Smooth muscle cell (in vitro differentiated cells): ENCODE data around the gene C15orf40. TPM values are rescaled to one million over a fixed set of nuclear protein-coding genes. Genes with fewer than 3 reads are reported as not detected.

Experiments
- DNase-seq: peaks from one replicate; lab custom pipeline; 2025; ENCODE audit not compliant: unreplicated experiment; lab: John Stamatoyannopoulos, UW
- H2AFZ ChIP-seq: fragments of 200-600 bp; sonication (generic); 2 replicates; pipeline ENCODE4 v1.6.0; 2016; ENCODE audit warnings: antibody characterized with exemption, low read depth, mild to moderate bottlenecking
- H3F3A ChIP-seq: fragments of 200-600 bp; sonication (generic); 2 replicates; pipeline ENCODE4 v1.6.0; 2017; ENCODE audit warnings: antibody characterized with exemption, low read depth
- H3K27ac ChIP-seq: fragments of 200-600 bp; sonication (generic); 2 replicates; pipeline ENCODE4 v1.5.1; 2016; ENCODE audit warnings: low read depth, mild to moderate bottlenecking
- H3K27me3 ChIP-seq: fragments of 200-600 bp; sonication (generic); 2 replicates; pipeline ENCODE4 v1.6.1; 2016; ENCODE audit warnings: low read depth, mild to moderate bottlenecking
- H3K36me3 ChIP-seq: fragments of 200-600 bp; sonication (generic); 2 replicates; pipeline ENCODE4 v1.5.1; 2016; ENCODE audit warnings: low read depth
- H3K4me1 ChIP-seq: fragments of 200-600 bp; sonication (generic); 2 replicates; pipeline ENCODE4 v1.5.1; 2016; ENCODE audit warnings: low read depth
- H3K4me2 ChIP-seq: fragments of 200-600 bp; sonication (generic); 2 replicates; pipeline ENCODE4 v1.6.0; 2016; ENCODE audit warnings: mild to moderate bottlenecking
- H3K4me3 ChIP-seq: fragments of 200-600 bp; sonication (generic); 2 replicates; pipeline ENCODE4 v1.5.1; 2016; ENCODE audit warnings: mild to moderate bottlenecking
- H3K79me2 ChIP-seq: fragments of 200-600 bp; sonication (generic); 2 replicates; pipeline ENCODE4 v1.6.0; 2016; ENCODE audit warnings: low read depth, mild to moderate bottlenecking
- H3K9ac ChIP-seq: fragments of 200-600 bp; sonication (generic); 2 replicates; pipeline ENCODE4 v1.6.0; 2016; ENCODE audit warnings: low read depth
- H3K9me3 ChIP-seq: fragments of 200-600 bp; sonication (generic); replicated peaks from 2 replicates; pipeline ENCODE4 v1.5.1; 2016; ENCODE audit warnings: low read depth
- H4K20me1 ChIP-seq: fragments of 200-600 bp; sonication (generic); 2 replicates; pipeline ENCODE4 v1.6.0; 2016; ENCODE audit warnings: low read depth
- WGBS: methylation state at CpG from one replicate; pipeline ENCODE4 v1.1.7; 2016; ENCODE audit warnings: low lambda C conversion rate; 5-methylcytosine and 5-hydroxymethylcytosine counted together
- polyA plus RNA-seq: library from polyadenylated mRNA; unstranded; fragments of >200 nt; fragmentation: Nextera tagmentation; extraction: Ambion mirVana; gene quantifications from 2 replicates; pipeline ENCODE4 v1.2.1, GENCODE V29; 2016
- total RNA-seq: library from RNA; depleted of rRNA; stranded (reverse); fragments of >200 nt; gene quantifications from 2 replicates; pipeline ENCODE4 v1.2.3, GENCODE V29; 2014
- TF ChIP-seq, protein P1 (sequence below): fragments of 200-600 bp; sonication (generic); IDR thresholded peaks from 2 replicates; pipeline ENCODE4 v1.5.1; 2017; ENCODE audit warnings: borderline replicate concordance, mild to moderate bottlenecking, antibody characterized with exemption; ENCODE audit not compliant: insufficient read depth, poor library complexity, severe bottlenecking

Gene C15orf40
- total and polyA plus RNA-seq, 2 experiments from 2014 or later: 14.3 to 19.3 TPM

DNA sequence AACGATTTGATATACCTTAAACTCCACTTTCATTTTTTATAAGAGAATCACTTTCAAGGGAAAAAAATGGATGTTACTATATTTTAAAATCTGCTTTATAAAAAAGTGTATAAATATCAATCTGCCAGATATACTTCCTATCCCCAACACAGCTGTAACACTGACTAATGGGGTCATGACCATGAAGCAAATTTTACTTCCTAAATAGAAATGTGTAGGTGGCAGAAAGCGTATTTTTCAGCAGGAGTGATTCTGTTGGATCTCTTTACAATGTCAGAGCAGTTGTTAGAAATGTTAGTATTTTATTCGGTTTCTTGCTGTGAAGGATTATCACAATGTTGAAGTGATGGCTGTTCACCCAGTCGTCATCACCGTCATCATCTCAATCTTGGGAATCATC is 5.5 kb upstream of the C15orf40 start:
- no peaks in the 10 kb centered on the region for H4K20me1 ChIP-seq
- H3K27me3 ChIP-seq: no peaks in the 10 kb centered on the region
- 97% methylated on average over 5 of the region's 5 CpGs for WGBS
- peaks cover 6% of the 10 kb centered on the region for H3K4me1 ChIP-seq
- DNase-seq: no peak
- H3K36me3 ChIP-seq: no peaks in the 10 kb centered on the region
- no peak overlapping the region for H3K27ac ChIP-seq
- H3K79me2 ChIP-seq: no peaks in the 10 kb centered on the region
- no peaks in the 10 kb centered on the region for H3K9me3 ChIP-seq
- H3K4me3 ChIP-seq: no peak overlapping the region
- H3K4me2 ChIP-seq: no peak overlapping the region
- no peak overlapping the region for H3K9ac ChIP-seq
- no peak overlapping the region for H2AFZ ChIP-seq
- TF ChIP-seq, protein P1, sequence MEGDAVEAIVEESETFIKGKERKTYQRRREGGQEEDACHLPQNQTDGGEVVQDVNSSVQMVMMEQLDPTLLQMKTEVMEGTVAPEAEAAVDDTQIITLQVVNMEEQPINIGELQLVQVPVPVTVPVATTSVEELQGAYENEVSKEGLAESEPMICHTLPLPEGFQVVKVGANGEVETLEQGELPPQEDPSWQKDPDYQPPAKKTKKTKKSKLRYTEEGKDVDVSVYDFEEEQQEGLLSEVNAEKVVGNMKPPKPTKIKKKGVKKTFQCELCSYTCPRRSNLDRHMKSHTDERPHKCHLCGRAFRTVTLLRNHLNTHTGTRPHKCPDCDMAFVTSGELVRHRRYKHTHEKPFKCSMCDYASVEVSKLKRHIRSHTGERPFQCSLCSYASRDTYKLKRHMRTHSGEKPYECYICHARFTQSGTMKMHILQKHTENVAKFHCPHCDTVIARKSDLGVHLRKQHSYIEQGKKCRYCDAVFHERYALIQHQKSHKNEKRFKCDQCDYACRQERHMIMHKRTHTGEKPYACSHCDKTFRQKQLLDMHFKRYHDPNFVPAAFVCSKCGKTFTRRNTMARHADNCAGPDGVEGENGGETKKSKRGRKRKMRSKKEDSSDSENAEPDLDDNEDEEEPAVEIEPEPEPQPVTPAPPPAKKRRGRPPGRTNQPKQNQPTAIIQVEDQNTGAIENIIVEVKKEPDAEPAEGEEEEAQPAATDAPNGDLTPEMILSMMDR: no peak
- H3F3A ChIP-seq: no peaks in the 10 kb centered on the region

DNA sequence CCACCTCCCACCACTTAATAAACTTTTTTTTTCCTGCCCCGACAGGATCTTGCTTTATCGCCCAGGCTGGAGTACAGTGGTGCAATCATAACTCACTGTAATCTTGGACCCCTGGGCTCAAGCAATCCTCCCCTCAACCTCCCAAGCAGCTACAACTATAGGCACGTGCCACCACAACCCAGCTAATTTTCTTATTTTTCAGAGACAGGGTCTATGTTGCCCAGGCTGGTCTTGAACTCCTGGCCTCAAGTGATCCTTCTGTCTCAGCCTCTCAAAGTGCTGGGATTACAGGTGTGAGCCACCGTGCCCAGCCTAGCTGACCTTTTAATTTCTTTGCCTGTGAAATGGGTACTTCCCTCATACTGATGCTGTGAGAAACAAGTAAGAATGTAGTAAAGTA is 3.9 kb upstream of the C15orf40 start:
- TF ChIP-seq, protein P1: no peak
- no peak overlapping the region for H3K4me2 ChIP-seq
- DNase-seq: no peak
- no peak overlapping the region for H3K27ac ChIP-seq
- peaks cover 4% of the 10 kb centered on the region for H3K79me2 ChIP-seq
- H3K9me3 ChIP-seq: no peaks in the 10 kb centered on the region
- WGBS: 97% methylated on average over 4 of the region's 4 CpGs
- H3K27me3 ChIP-seq: no peaks in the 10 kb centered on the region
- no peak overlapping the region for H3K4me3 ChIP-seq
- H4K20me1 ChIP-seq: no peaks in the 10 kb centered on the region
- no peak overlapping the region for H3K9ac ChIP-seq
- no peaks in the 10 kb centered on the region for H3F3A ChIP-seq
- peaks cover 13% of the 10 kb centered on the region for H3K4me1 ChIP-seq
- H2AFZ ChIP-seq: no peak overlapping the region
- H3K36me3 ChIP-seq: no peaks in the 10 kb centered on the region

DNA sequence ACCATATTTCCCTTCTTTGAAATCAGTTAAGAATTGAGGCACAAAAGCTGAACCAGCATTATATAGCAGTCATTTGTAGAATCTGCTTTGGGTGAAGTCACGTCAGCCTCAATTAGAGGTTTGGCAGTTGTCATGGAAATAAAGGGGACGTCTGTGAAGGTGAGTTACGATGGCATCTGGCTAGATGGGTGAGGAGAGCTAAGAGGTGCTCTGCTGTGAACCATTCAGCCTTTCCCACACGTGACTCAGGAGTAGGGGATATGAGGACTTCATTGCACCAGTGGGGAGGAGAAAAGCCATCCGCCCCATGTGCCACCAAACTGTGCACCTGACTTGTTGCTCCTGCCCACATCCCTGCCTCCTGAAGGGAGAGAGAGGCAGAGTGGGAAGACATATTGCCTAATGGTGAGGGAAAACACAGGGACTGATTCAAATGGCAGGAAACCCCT is 2.8 kb upstream of the C15orf40 start:
- Histone ChIP-seq H3F3A (no peaks in the 10 kb centered on the region), H3K9me3 (no peaks in the 10 kb centered on the region), H3K79me2 (peaks cover 15% of the 10 kb centered on the region), H3K27me3 (no peaks in the 10 kb centered on the region), H4K20me1 (no peaks in the 10 kb centered on the region), H3K4me1 (peaks cover 15% of the 10 kb centered on the region), H2AFZ (no peak overlapping the region), H3K9ac (no peak overlapping the region), H3K4me3 (no peak overlapping the region), H3K4me2 (no peak overlapping the region), H3K36me3 (no peaks in the 10 kb centered on the region), H3K27ac (no peak overlapping the region)
- DNase-seq: no peak
- 75% methylated on average over 5 of the region's 5 CpGs for WGBS
- TF ChIP-seq, protein P1: no peak

DNA sequence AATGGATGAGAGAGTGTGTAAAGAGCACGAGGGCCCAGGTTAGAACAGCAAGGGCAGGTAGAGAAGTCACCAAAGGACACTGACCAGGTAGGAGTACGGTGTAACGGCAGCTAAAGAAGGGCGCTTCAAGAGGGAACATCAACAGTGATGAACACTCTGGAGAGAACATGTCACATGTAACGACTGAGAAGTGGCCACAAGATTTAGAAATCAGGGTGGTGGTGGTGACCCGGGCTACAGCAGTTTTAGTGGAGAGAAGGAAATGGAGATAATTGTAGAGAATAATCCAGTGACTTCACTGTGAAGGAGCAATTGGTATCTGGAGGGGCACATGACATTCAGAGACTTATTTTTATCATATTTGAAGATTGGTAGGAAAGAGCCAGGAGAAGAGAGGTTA is 1.2 kb upstream of the C15orf40 start:
- 98% methylated on average over 6 of the region's 6 CpGs for WGBS
- H3K4me3 ChIP-seq: no peak overlapping the region
- no peaks in the 10 kb centered on the region for H3K27me3 ChIP-seq
- no peaks in the 10 kb centered on the region for H4K20me1 ChIP-seq
- peaks cover 18% of the 10 kb centered on the region for H3K79me2 ChIP-seq
- H3K4me1 ChIP-seq: peaks cover 15% of the 10 kb centered on the region
- TF ChIP-seq, protein P1: no peak
- H3K9me3 ChIP-seq: no peaks in the 10 kb centered on the region
- no peak overlapping the region for H3K27ac ChIP-seq
- no peak overlapping the region for H3K9ac ChIP-seq
- no peaks in the 10 kb centered on the region for H3F3A ChIP-seq
- DNase-seq: no peak
- H2AFZ ChIP-seq: no peak overlapping the region
- no peaks in the 10 kb centered on the region for H3K36me3 ChIP-seq
- peak overlapping the region; percentile 89 for H3K4me2 ChIP-seq
